GM23338 (cell line): ENCODE measurements around the gene CKLF. TPM values are rescaled to one million over a fixed set of nuclear protein-coding genes. Genes with fewer than 3 reads are reported as not detected.

ENCODE experiments used
- ATAC-seq: fragments of 200-7000 bp; cut with Tn5 transposase; 3 replicates; pipeline ENCODE4 v1.9.1; 2020
- DNase-seq: peaks from one replicate; pipeline ENCODE4 v3.0.0-alpha.2; 2015; ENCODE audit warnings: low spot score
- H2AFZ ChIP-seq: fragments of 200-600 bp; sonication (generic); 2 replicates; pipeline ENCODE4 v1.8.0; 2016; ENCODE audit warnings: antibody characterized with exemption, mild to moderate bottlenecking, moderate library complexity
- H3F3A ChIP-seq: fragments of 200-600 bp; sonication (generic); replicated peaks from 2 replicates; pipeline ENCODE4 v1.8.0; 2017; ENCODE audit warnings: antibody characterized with exemption, mixed run types, low read depth
- H3K27ac ChIP-seq: fragments of 200-600 bp; sonication (generic); 2 replicates; pipeline ENCODE4 v1.6.1; 2016; ENCODE audit warnings: low read depth
- H3K27me3 ChIP-seq: fragments of 200-600 bp; sonication (generic); 2 replicates; pipeline ENCODE4 v1.8.0; 2016; ENCODE audit warnings: mild to moderate bottlenecking, mixed run types, moderate library complexity; ENCODE audit not compliant: insufficient read depth
- H3K36me3 ChIP-seq: fragments of 200-600 bp; sonication (generic); 2 replicates; pipeline ENCODE4 v1.8.0; 2016; ENCODE audit warnings: mild to moderate bottlenecking; ENCODE audit not compliant: insufficient read depth
- H3K4me1 ChIP-seq: fragments of 200-600 bp; sonication (generic); 2 replicates; pipeline ENCODE4 v1.8.0; 2016; ENCODE audit warnings: mild to moderate bottlenecking, moderate library complexity; ENCODE audit not compliant: insufficient read depth
- H3K4me2 ChIP-seq: fragments of 200-600 bp; sonication (generic); 2 replicates; pipeline ENCODE4 v1.7.1; 2017; ENCODE audit warnings: mixed run types
- H3K4me3 ChIP-seq: fragments of 200-600 bp; sonication (generic); 2 replicates; pipeline ENCODE4 v1.6.1; 2016; ENCODE audit warnings: mixed run types
- H3K79me2 ChIP-seq: fragments of 200-600 bp; sonication (generic); replicated peaks from 2 replicates; pipeline ENCODE4 v1.8.0; 2017; ENCODE audit warnings: mild to moderate bottlenecking; ENCODE audit not compliant: insufficient read depth
- H3K9me2 ChIP-seq: fragments of 200-600 bp; sonication (generic); 2 replicates; pipeline ENCODE4 v1.8.0; 2017; ENCODE audit not compliant: insufficient read depth
- H4K20me1 ChIP-seq: fragments of 200-600 bp; sonication (generic); replicated peaks from 2 replicates; pipeline ENCODE4 v1.8.0; 2017; ENCODE audit warnings: mild to moderate bottlenecking; ENCODE audit not compliant: insufficient read depth
- H3K27ac Mint-ChIP-seq: 2 replicates; pipeline ENCODE4 v1.8.0; 2020; ENCODE audit warnings: inconsistent platforms, mild to moderate bottlenecking, moderate library complexity, mixed read lengths
- H3K27me3 Mint-ChIP-seq: 3 replicates; pipeline ENCODE4 v1.8.0; 2022; ENCODE audit warnings: low read depth, mild to moderate bottlenecking, moderate library complexity, mixed read lengths, inconsistent platforms; ENCODE audit not compliant: insufficient read depth, poor library complexity
- H3K36me3 Mint-ChIP-seq: 3 replicates; pipeline ENCODE4 v1.8.0; 2021; ENCODE audit warnings: low read depth, mild to moderate bottlenecking, inconsistent platforms, moderate library complexity, mixed read lengths
- H3K4me1 Mint-ChIP-seq: 3 replicates; pipeline ENCODE4 v1.8.0; 2020; ENCODE audit warnings: mild to moderate bottlenecking, inconsistent platforms, mixed read lengths
- H3K4me3 Mint-ChIP-seq: 3 replicates; pipeline ENCODE4 v1.8.0; 2021; ENCODE audit warnings: moderate library complexity, mild to moderate bottlenecking, inconsistent platforms, mixed read lengths
- H3K9me3 Mint-ChIP-seq: 3 replicates; pipeline ENCODE4 v1.8.0; 2020; ENCODE audit warnings: moderate library complexity, mild to moderate bottlenecking, inconsistent platforms, mixed read lengths
- CREB1 ChIP-seq: fragments of 250-450 bp; sonication (Bioruptor Pico); IDR thresholded peaks from 2 replicates; pipeline ENCODE4 v1.5.0; 2020; ENCODE audit warnings: low read depth, mild to moderate bottlenecking, moderate library complexity
- CTCF ChIP-seq, 2 experiments: fragments of 200-600 bp in 1 of 2; sonication (generic) in 1 of 2; conservative IDR thresholded peaks; 2 replicates each; pipeline versions ENCODE4 v1.5.1 to v1.6.1; 2016 to 2017; ENCODE audit warnings: antibody characterized with exemption in 2 of 2, low read depth in 2 of 2, mild to moderate bottlenecking in 2 of 2, moderate library complexity in 1 of 2
- ETS1 ChIP-seq: IDR thresholded peaks from 2 replicates; pipeline ENCODE4 v1.6.1; 2016; ENCODE audit warnings: antibody characterized with exemption
- EZH2 ChIP-seq: fragments of 200-600 bp; sonication (generic); IDR thresholded peaks from one replicate; pipeline ENCODE4 v1.8.0; 2017; ENCODE audit warnings: antibody characterized with exemption, mild to moderate bottlenecking, low read depth; ENCODE audit not compliant: unreplicated experiment
- EZH2phosphoT487 ChIP-seq: fragments of 200-600 bp; sonication (generic); IDR thresholded peaks from one replicate; pipeline ENCODE4 v1.8.1; 2018; ENCODE audit warnings: antibody characterized with exemption; ENCODE audit not compliant: unreplicated experiment
- JUNB ChIP-seq: IDR thresholded peaks from one replicate; pipeline ENCODE4 v1.6.1; 2016; ENCODE audit warnings: antibody characterized with exemption; ENCODE audit not compliant: unreplicated experiment
- POLR2AphosphoS5 ChIP-seq: IDR thresholded peaks from 2 replicates; pipeline ENCODE4 v1.6.1; 2016; ENCODE audit warnings: antibody characterized with exemption, low read depth
- REST ChIP-seq: IDR thresholded peaks from one replicate; pipeline ENCODE4 v1.6.1; 2018; ENCODE audit warnings: antibody characterized with exemption; ENCODE audit not compliant: unreplicated experiment
- STAT1 ChIP-seq: IDR thresholded peaks from one replicate; pipeline ENCODE4 v1.6.1; 2016; ENCODE audit warnings: antibody characterized with exemption; ENCODE audit not compliant: unreplicated experiment
- ZNF114 ChIP-seq: fragments of 250-450 bp; sonication (Bioruptor Pico); IDR thresholded peaks from 2 replicates; pipeline ENCODE4 v1.5.0; 2020; ENCODE audit warnings: mild to moderate bottlenecking, moderate library complexity
- ZNF331 ChIP-seq: fragments of 250-450 bp; sonication (Bioruptor Pico); IDR thresholded peaks from 2 replicates; pipeline ENCODE4 v1.5.0; 2020; ENCODE audit warnings: low read depth, mild to moderate bottlenecking, moderate library complexity
- ZNF462 ChIP-seq: fragments of 250-450 bp; sonication (Bioruptor Pico); IDR thresholded peaks from 2 replicates; pipeline ENCODE4 v1.5.0; 2020; ENCODE audit warnings: mild to moderate bottlenecking, moderate library complexity
- polyA plus RNA-seq: library from polyadenylated mRNA; unstranded; fragments of >200 nt; fragmentation: Nextera tagmentation; extraction: Ambion mirVana; gene quantifications from 2 replicates; pipeline ENCODE4 v1.2.1, GENCODE V29; 2016
- total RNA-seq: library from RNA; depleted of rRNA; stranded (reverse); fragments of >200 nt; shearing (Covaris generic); gene quantifications from 2 replicates; pipeline ENCODE4 v1.2.3, GENCODE V29; 2014

Gene CKLF
- total and polyA plus RNA-seq, 2 experiments from 2014 or later: 25.5 to 60.0 TPM

GRCh38 chr16:66537236-66537635 is 15.1 kb upstream of the CKLF start (continued):
- TF ChIP-seq ZNF462 (no peak), EZH2phosphoT487 (no peak), EZH2 (no peak), ETS1 (no peak), JUNB (no peak), POLR2AphosphoS5 (no peak), STAT1 (no peak), CREB1 (no peak), ZNF114 (no peak)

- Mint-ChIP-seq H3K27ac (no peak overlapping the region), H3K36me3 (no peaks in the 10 kb centered on the region; the same call in 1 of the 3 replicates), H3K4me1 (peaks cover 12% of the 10 kb centered on the region), H3K9me3 (no peaks in the 10 kb centered on the region), H3K27me3 (peaks cover 3% of the 10 kb centered on the region), H3K4me3 (no peak overlapping the region)
- H3K9me2 ChIP-seq: no peaks in the 10 kb centered on the region
- H4K20me1 ChIP-seq: no peaks in the 10 kb centered on the region
- no peak overlapping the region for H3K27ac ChIP-seq
- no peak overlapping the region for H2AFZ ChIP-seq
- DNase-seq (no peak), ATAC-seq (no peak)
- no peak overlapping the region for H3K4me3 ChIP-seq
- no peaks in the 10 kb centered on the region for H3K27me3 ChIP-seq
- no peaks in the 10 kb centered on the region for H3K36me3 ChIP-seq
- H3F3A ChIP-seq: no peaks in the 10 kb centered on the region
- H3K4me2 ChIP-seq: no peak overlapping the region
- H3K4me1 ChIP-seq: peaks cover 16% of the 10 kb centered on the region
- H3K79me2 ChIP-seq: no peaks in the 10 kb centered on the region
- TF ChIP-seq POLR2AphosphoS5: no peak
- no peak for TF ChIP-seq ZNF331 (CRISPR knock-in tag)
- no peak for TF ChIP-seq EZH2
- TF ChIP-seq ZNF114: no peak
- TF ChIP-seq CTCF (conservative IDR thresholded peaks at IDR 0.05; ENCODE audit: low read depth in 2 of 2): no peak
- no peak for TF ChIP-seq REST
- no peak for TF ChIP-seq EZH2phosphoT487
- no peak for TF ChIP-seq CREB1
Observed at GRCh38 chr16:66538910-66539309, 13.5 kb upstream of the CKLF start.
